ENCODE results near the gene CNTN1.
"Not testable (repeated sequence)": the region's sequence is repeated elsewhere in the genome, so short reads cannot be mapped to it uniquely, and the experiment has no call there.

Gene CNTN1

DNA sequence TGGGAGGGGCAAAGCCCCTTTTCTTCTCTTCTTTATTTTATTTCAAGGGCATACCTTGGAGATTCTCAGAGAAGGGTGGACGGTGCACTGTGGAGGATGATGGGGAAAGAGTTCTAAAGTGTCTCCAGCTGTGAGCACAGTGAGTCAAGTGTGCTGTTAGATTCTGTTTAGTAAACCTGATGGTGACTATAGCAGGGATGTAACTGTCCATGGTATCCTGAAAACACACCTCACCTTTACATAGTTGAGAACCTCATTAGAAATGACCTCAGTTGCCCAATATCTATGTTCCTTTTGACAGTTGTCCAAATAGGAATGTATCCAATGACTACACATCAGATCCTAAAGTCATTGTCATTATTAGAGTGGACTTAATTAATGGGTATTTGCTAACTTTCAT lies 38.0 kb downstream of the CNTN1 start:
- Mint-ChIP-seq H3K9me3 (no peaks in the 10 kb centered on the region), H3K27me3 (no peaks in the 10 kb centered on the region), H3K4me1 (no peaks in the 10 kb centered on the region), H3K36me3 (no peaks in the 10 kb centered on the region), H3K4me3 (no peak overlapping the region), H3K27ac (no peak overlapping the region)
- ATAC-seq: no peak

DNA sequence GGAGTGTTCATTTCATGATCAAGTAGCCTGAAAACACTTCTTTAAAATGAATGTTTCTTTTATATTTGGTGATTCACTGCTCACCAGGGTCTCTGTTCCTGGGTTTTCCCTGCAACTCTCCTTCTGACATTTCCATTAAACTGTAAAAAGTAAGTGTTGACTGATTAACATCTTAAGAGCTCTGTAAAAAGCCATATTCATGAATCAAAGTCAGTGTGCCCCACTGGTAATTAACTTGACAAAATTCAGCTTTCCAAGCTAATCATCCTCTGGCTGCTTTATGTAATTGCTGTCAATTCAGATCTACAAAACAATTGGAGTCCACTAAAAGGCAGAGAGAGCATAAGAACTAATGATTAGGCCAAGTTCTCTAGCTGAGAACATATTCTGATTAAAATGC lies 41.6 kb downstream of the CNTN1 start:
- H3K9me3 Mint-ChIP-seq: no peaks in the 10 kb centered on the region
- no peaks in the 10 kb centered on the region for H3K36me3 Mint-ChIP-seq
- no peak overlapping the region for H3K27ac Mint-ChIP-seq
- H3K27me3 Mint-ChIP-seq: no peaks in the 10 kb centered on the region
- H3K4me3 Mint-ChIP-seq: no peak overlapping the region
- ATAC-seq: no peak
- no peaks in the 10 kb centered on the region for H3K4me1 Mint-ChIP-seq

DNA sequence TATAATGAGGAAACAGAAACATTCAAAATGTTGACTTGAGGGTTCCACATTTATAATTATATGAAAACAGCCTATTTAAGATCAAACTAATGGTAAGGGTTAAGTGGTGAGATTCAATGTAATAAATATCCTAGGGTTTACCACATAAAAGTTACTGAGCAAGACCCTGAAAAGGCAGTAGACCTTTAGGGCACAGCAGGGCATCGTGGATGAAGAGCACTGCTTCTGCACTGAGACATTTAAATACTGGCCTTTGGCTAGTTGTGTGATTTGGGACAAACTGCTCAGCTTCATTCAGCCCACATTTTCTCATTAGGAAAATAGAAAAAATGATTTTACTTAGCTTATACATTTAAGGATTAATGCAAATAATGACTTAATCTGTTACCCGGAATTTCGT lies 42.0 kb downstream of the CNTN1 start:
- no peaks in the 10 kb centered on the region for H3K4me1 Mint-ChIP-seq
- H3K27me3 Mint-ChIP-seq: no peaks in the 10 kb centered on the region

DNA sequence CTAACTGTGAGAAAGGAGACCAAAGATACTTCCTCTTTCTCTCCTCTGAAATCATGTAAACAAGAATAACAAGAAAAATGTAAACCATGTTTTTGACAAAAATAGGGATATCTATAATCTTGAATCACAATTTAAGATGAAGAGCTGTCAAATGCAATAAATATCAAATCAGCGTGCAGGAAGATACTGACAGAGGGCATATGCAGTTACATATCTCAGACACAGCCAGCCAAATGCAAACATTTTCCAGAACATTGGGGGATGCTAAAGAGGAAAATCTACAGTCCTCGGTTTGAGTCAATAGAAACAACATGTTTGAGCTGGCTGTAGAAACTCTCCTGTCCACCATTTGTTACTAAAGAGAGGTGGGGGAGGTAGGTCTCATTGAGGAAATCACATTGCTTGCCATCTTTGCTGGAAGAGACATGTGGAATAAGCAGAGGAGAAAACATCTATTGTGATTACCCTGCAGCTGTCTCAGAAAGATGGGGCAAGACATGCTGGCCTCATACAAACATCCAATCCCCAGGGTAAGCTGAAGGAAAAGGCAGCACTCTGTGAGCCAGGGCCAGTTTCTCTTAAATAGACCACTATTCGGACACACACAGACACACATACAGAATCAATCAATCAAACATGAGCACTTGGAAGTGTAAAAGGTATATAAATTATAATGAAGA lies 43.5 kb downstream of the CNTN1 start:
- no peak overlapping the region for H3K4me3 Mint-ChIP-seq
- ATAC-seq: no peak
- no peak overlapping the region for H3K27ac Mint-ChIP-seq
- peaks cover under 1% of the 10 kb centered on the region for H3K9me3 Mint-ChIP-seq
- H3K27me3 Mint-ChIP-seq: no peaks in the 10 kb centered on the region
- H3K36me3 Mint-ChIP-seq: no peaks in the 10 kb centered on the region
- H3K4me1 Mint-ChIP-seq: no peaks in the 10 kb centered on the region

More for the DNA sequence above, 42.0 kb downstream of the CNTN1 start:
- no peak overlapping the region for H3K27ac Mint-ChIP-seq
- H3K36me3 Mint-ChIP-seq: no peaks in the 10 kb centered on the region
- ATAC-seq: no peak
- H3K9me3 Mint-ChIP-seq: no peaks in the 10 kb centered on the region
- H3K4me3 Mint-ChIP-seq: no peak overlapping the region

DNA sequence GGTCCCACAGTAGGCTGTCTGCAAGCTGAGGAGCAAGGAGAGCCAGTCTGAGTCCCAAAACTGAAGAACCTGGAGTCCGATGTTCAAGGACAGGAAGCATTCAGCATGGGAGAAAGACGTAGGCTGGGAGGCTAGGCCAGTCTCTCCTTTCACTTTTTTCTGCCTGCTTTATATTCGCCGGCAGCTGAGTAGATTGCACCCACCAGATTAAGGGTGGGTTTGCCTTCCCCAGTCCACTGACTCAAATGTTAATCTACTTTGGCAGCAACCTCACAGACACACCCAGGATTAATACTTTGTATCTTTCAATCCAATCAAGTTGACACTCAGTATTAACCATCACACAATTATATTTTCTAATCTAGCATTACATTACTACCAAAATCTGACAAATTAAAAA lies 45.2 kb downstream of the CNTN1 start:
- H3K4me3 Mint-ChIP-seq, H3K27me3 Mint-ChIP-seq, H3K4me1 Mint-ChIP-seq, ATAC-seq, H3K9me3 Mint-ChIP-seq, H3K27ac Mint-ChIP-seq, H3K36me3 Mint-ChIP-seq: not testable (repeated sequence)

- H3K9me3 Mint-ChIP-seq: peaks cover 4% of the 10 kb centered on the region
- no peak overlapping the region for H3K27ac Mint-ChIP-seq
- no peaks in the 10 kb centered on the region for H3K4me1 Mint-ChIP-seq
- no peak overlapping the region for H3K4me3 Mint-ChIP-seq
- no peak for ATAC-seq
- H3K27me3 Mint-ChIP-seq: no peaks in the 10 kb centered on the region
- no peaks in the 10 kb centered on the region for H3K36me3 Mint-ChIP-seq
Measured at GRCh38 chr12:40738856-40739255, 46.6 kb downstream of the CNTN1 start.

DNA sequence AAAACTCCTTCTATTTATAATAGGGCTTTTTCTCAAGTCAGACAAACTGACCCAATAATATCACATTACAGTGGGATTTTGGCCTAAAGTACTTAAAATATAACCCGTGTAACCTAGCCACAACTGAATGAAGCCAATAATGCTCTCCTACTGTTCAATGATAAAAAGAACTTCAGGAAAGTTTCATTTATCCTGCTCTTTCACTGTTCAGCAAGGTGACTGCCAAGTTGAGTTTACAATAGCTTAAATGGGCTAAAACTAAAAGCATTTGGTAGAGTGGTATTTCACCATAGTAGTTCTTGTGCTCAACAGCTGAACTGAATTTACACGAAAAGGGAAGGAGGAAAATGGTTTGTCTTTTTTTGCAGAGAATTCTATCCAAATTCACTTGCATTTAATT lies 49.8 kb downstream of the CNTN1 start:
- H3K4me3 Mint-ChIP-seq: no peak overlapping the region
- peaks cover 4% of the 10 kb centered on the region for H3K9me3 Mint-ChIP-seq
- no peak overlapping the region for H3K27ac Mint-ChIP-seq
- no peaks in the 10 kb centered on the region for H3K27me3 Mint-ChIP-seq
- ATAC-seq: no peak
- no peaks in the 10 kb centered on the region for H3K4me1 Mint-ChIP-seq
- no peaks in the 10 kb centered on the region for H3K36me3 Mint-ChIP-seq

- Mint-ChIP-seq H3K36me3 (no peaks in the 10 kb centered on the region), H3K27me3 (no peaks in the 10 kb centered on the region), H3K27ac (no peak overlapping the region), H3K4me1 (no peaks in the 10 kb centered on the region), H3K4me3 (no peak overlapping the region), H3K9me3 (peaks cover 4% of the 10 kb centered on the region)
- ATAC-seq: no peak
Measured at GRCh38 chr12:40745386-40745785, 53.1 kb downstream of the CNTN1 start.

GRCh38 chr12:40749863-40750262 lies 57.6 kb downstream of the CNTN1 start:
- H3K9me3 Mint-ChIP-seq: no peaks in the 10 kb centered on the region
- H3K36me3 Mint-ChIP-seq: no peaks in the 10 kb centered on the region
- ATAC-seq: no peak
- no peaks in the 10 kb centered on the region for H3K27me3 Mint-ChIP-seq
- no peaks in the 10 kb centered on the region for H3K4me1 Mint-ChIP-seq
- no peak overlapping the region for H3K27ac Mint-ChIP-seq
- no peak overlapping the region for H3K4me3 Mint-ChIP-seq

- Mint-ChIP-seq H3K9me3 (no peaks in the 10 kb centered on the region), H3K27ac (no peak overlapping the region), H3K4me1 (no peaks in the 10 kb centered on the region), H3K4me3 (no peak overlapping the region), H3K27me3 (no peaks in the 10 kb centered on the region), H3K36me3 (no peaks in the 10 kb centered on the region)
- no peak for ATAC-seq
Measured at GRCh38 chr12:40752011-40752410, 59.8 kb downstream of the CNTN1 start.

- no peak overlapping the region for H3K27ac Mint-ChIP-seq
- H3K36me3 Mint-ChIP-seq: no peaks in the 10 kb centered on the region
- no peak overlapping the region for H3K4me3 Mint-ChIP-seq
- no peaks in the 10 kb centered on the region for H3K27me3 Mint-ChIP-seq
- H3K9me3 Mint-ChIP-seq: no peaks in the 10 kb centered on the region
- no peak for ATAC-seq
- no peaks in the 10 kb centered on the region for H3K4me1 Mint-ChIP-seq
Measured at GRCh38 chr12:40760821-40761220, 68.6 kb downstream of the CNTN1 start.

GRCh38 chr12:40762072-40762471 lies 69.8 kb downstream of the CNTN1 start:
- Mint-ChIP-seq H3K4me1 (no peaks in the 10 kb centered on the region), H3K4me3 (no peak overlapping the region), H3K36me3 (no peaks in the 10 kb centered on the region), H3K9me3 (no peaks in the 10 kb centered on the region), H3K27ac (no peak overlapping the region), H3K27me3 (no peaks in the 10 kb centered on the region)
- no peak for ATAC-seq

DNA sequence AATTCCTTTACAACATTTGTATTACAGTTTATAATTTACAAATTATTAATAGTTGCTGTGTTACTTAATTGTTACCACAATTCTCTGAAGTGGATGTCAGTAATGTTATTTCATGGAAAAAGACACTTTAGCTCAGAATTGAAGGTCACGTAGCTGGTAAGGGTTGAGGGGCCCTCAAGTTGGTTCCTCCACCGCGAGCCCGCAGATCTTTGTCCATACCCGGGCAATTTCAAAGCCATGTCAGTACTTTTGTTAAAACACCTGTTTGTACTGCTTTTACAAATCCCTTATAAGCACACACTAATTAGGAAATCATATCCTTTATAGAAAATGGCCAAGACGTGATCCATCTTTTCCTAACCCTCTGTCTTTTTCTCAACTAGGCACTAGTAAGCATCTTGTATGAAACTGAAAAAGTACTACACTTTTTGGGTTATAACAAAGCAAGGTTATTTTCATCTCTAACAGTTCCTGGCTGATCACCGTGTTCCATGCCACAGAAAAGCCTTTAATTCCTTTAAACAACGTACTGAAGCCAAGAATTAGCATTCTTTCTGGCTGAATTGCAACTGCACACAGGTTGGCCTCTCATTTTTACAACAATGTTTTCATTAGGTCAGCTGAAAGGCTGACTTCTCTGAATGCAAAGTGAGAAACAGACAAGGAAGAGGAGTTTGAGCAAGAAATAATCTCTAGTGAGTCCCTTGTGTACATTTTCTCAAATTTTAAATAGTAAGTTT lies 76.1 kb downstream of the CNTN1 start:
- Mint-ChIP-seq H3K36me3 (no peaks in the 10 kb centered on the region), H3K4me1 (no peaks in the 10 kb centered on the region), H3K27ac (no peak overlapping the region), H3K4me3 (no peak overlapping the region), H3K9me3 (no peaks in the 10 kb centered on the region), H3K27me3 (no peaks in the 10 kb centered on the region)
- ATAC-seq: no peak

GRCh38 chr12:40769846-40770245 lies 77.6 kb downstream of the CNTN1 start:
- no peak overlapping the region for H3K27ac Mint-ChIP-seq

DNA sequence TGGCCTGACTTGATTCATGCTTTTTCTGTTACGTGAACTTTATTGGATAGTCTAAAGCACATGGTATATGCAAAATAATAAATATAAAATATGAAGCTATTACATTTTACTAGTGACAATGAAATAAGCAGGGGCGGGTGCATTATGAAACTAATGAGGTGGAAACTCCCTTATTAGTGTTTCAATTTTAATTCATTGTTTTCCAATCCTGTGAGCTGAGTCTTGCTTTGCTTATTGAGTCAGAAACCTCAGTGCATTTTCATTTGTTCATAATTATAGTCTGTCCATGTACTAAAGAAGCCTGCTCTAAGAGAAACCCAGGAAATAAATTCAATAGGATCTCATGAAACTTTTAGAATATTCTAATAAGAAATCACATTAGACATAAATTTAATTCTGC lies 78.5 kb downstream of the CNTN1 start:
- H3K27me3 Mint-ChIP-seq: no peaks in the 10 kb centered on the region
- ATAC-seq: no peak
- no peaks in the 10 kb centered on the region for H3K9me3 Mint-ChIP-seq
- H3K36me3 Mint-ChIP-seq: no peaks in the 10 kb centered on the region
- no peaks in the 10 kb centered on the region for H3K4me1 Mint-ChIP-seq
- no peak overlapping the region for H3K27ac Mint-ChIP-seq
- no peak overlapping the region for H3K4me3 Mint-ChIP-seq

More at GRCh38 chr12:40769846-40770245, 77.6 kb downstream of the CNTN1 start:
- no peak for ATAC-seq
- H3K9me3 Mint-ChIP-seq: no peaks in the 10 kb centered on the region
- no peak overlapping the region for H3K4me3 Mint-ChIP-seq
- H3K27me3 Mint-ChIP-seq: no peaks in the 10 kb centered on the region
- no peaks in the 10 kb centered on the region for H3K36me3 Mint-ChIP-seq
- H3K4me1 Mint-ChIP-seq: no peaks in the 10 kb centered on the region

GRCh38 chr12:40775661-40776060 lies 83.4 kb downstream of the CNTN1 start:
- Mint-ChIP-seq H3K27me3 (no peaks in the 10 kb centered on the region), H3K4me1 (no peaks in the 10 kb centered on the region), H3K4me3 (no peak overlapping the region), H3K27ac (no peak overlapping the region), H3K36me3 (no peaks in the 10 kb centered on the region), H3K9me3 (no peaks in the 10 kb centered on the region)
- ATAC-seq: no peak

Measured in stimulated activated memory B cell treated with anti-CD40 and anti-IgM and Interleukin-4, amounts not matched to agents 10 μg/mL and 1 μg/mL and 100 μg/mL, for 72 hours (primary cell).